Lower lobe of right lung (tissue), 2 donors: ENCODE data around the gene TIAM1. TPM values are rescaled to one million over a fixed set of nuclear protein-coding genes. Genes with fewer than 3 reads are reported as not detected.

Experiments used
- ATAC-seq, 2 donors: fragments of 200-7000 bp; cut with Tn5 transposase; one replicate each; pipeline ENCODE4 v1.9.1; 2020 to 2022; ENCODE audit warnings: mild to moderate bottlenecking in 2 of 2, moderate library complexity in 2 of 2
- DNase-seq: peaks from one replicate; pipeline ENCODE4 v3.0.0-alpha.2; 2020
- H3K27ac ChIP-seq: fragments of 200-600 bp; one replicate; pipeline ENCODE4 v1.8.0; 2022
- H3K27me3 ChIP-seq: fragments of 200-600 bp; one replicate; pipeline ENCODE4 v1.8.0; 2022; ENCODE audit warnings: low read depth
- H3K36me3 ChIP-seq: fragments of 200-600 bp; one replicate; pipeline ENCODE4 v1.8.0; 2022; ENCODE audit warnings: mild to moderate bottlenecking
- H3K4me1 ChIP-seq: fragments of 200-600 bp; one replicate; pipeline ENCODE4 v1.8.0; 2022
- H3K4me3 ChIP-seq: fragments of 200-600 bp; one replicate; pipeline ENCODE4 v1.8.0; 2022; ENCODE audit warnings: mild to moderate bottlenecking
- H3K9me3 ChIP-seq: fragments of 200-600 bp; one replicate; pipeline ENCODE4 v1.8.0; 2022
- CTCF ChIP-seq: fragments of 200-600 bp; IDR thresholded peaks from one replicate; pipeline ENCODE4 v1.8.0; 2022; ENCODE audit warnings: antibody characterized with exemption, mild to moderate bottlenecking
- intact Hi-C: fragments of 100-400 bp; cut with DNase I; formaldehyde crosslinking; loops from one replicate; pipeline ENCODE4 v1.11.0; 2022
- total RNA-seq: library from RNA; stranded (reverse); fragmentation: NEBNext Ultra II Directional; extraction: Animal tissue kit (Norgen Biotek cat#: 25700); gene quantifications from one replicate; pipeline ENCODE4 v1.2.1, GENCODE V29; 2021
- donor health status: DM: no; HTN: yes; CAD: no; lungs with severe emphysema.

Gene TIAM1
- total RNA-seq, 1 donor from 2014 or later: 45.5 TPM

GRCh38 chr21:31161157-31161556 is 182.9 kb downstream of the TIAM1 start:
- DNase-seq (no peak), ATAC-seq (no peak)
- H3K27me3 ChIP-seq: no peaks in the 10 kb centered on the region
- peaks cover 3% of the 10 kb centered on the region for H3K4me1 ChIP-seq
- no peaks in the 10 kb centered on the region for H3K36me3 ChIP-seq
- H3K9me3 ChIP-seq: peaks cover 9% of the 10 kb centered on the region
- no peak overlapping the region for H3K27ac ChIP-seq
- intact Hi-C loops: no loop called here
- no peak overlapping the region for H3K4me3 ChIP-seq
- no peak for TF ChIP-seq CTCF

GRCh38 chr21:31159808-31160207 is 184.3 kb downstream of the TIAM1 start:
- ATAC-seq: no peak
- TF ChIP-seq CTCF: no peak
- intact Hi-C loops: no loop called here
- Histone ChIP-seq H3K9me3 (peaks cover 17% of the 10 kb centered on the region), H3K27me3 (no peaks in the 10 kb centered on the region), H3K4me1 (peaks cover 3% of the 10 kb centered on the region), H3K4me3 (peak overlapping the region; percentile 44), H3K27ac (peak overlapping the region; percentile 21), H3K36me3 (no peaks in the 10 kb centered on the region)
- no peak for DNase-seq

- intact Hi-C loops: no loop called here
- peak in 1 of 2 donors; percentile 55 for ATAC-seq
- Histone ChIP-seq H3K9me3 (peaks cover 17% of the 10 kb centered on the region), H3K4me1 (peaks cover 3% of the 10 kb centered on the region), H3K4me3 (peak overlapping the region; percentile 44), H3K27me3 (no peaks in the 10 kb centered on the region), H3K27ac (peak overlapping the region; percentile 27), H3K36me3 (no peaks in the 10 kb centered on the region)
- DNase-seq: no peak
- no peak for TF ChIP-seq CTCF
Observed at GRCh38 chr21:31158789-31159581, 185.1 kb downstream of the TIAM1 start.

- no peak for TF ChIP-seq CTCF
- intact Hi-C loops: no loop called here
- DNase-seq: no peak
- H3K36me3 ChIP-seq: no peaks in the 10 kb centered on the region
- peaks cover 3% of the 10 kb centered on the region for H3K4me1 ChIP-seq
- H3K9me3 ChIP-seq: peaks cover 17% of the 10 kb centered on the region
- ATAC-seq: no peak
- no peak overlapping the region for H3K27ac ChIP-seq
- no peak overlapping the region for H3K4me3 ChIP-seq
- H3K27me3 ChIP-seq: no peaks in the 10 kb centered on the region
Observed at GRCh38 chr21:31157756-31158155, 186.3 kb downstream of the TIAM1 start.

- Histone ChIP-seq H3K27me3 (no peaks in the 10 kb centered on the region), H3K4me1 (peaks cover 3% of the 10 kb centered on the region), H3K27ac (no peak overlapping the region), H3K4me3 (no peak overlapping the region), H3K9me3 (peaks cover 17% of the 10 kb centered on the region), H3K36me3 (no peaks in the 10 kb centered on the region)
- TF ChIP-seq CTCF: no peak
- intact Hi-C loops: no loop called here
- DNase-seq (no peak), ATAC-seq (no peak)
Observed at GRCh38 chr21:31156662-31157061, 187.4 kb downstream of the TIAM1 start.
